Measurements from ENCODE around the gene MACO1.
"Not testable (repeated sequence)": the region's sequence is repeated elsewhere in the genome, so short reads cannot be mapped to it uniquely, and the experiment has no call there.

The MACO1 gene, protein sequence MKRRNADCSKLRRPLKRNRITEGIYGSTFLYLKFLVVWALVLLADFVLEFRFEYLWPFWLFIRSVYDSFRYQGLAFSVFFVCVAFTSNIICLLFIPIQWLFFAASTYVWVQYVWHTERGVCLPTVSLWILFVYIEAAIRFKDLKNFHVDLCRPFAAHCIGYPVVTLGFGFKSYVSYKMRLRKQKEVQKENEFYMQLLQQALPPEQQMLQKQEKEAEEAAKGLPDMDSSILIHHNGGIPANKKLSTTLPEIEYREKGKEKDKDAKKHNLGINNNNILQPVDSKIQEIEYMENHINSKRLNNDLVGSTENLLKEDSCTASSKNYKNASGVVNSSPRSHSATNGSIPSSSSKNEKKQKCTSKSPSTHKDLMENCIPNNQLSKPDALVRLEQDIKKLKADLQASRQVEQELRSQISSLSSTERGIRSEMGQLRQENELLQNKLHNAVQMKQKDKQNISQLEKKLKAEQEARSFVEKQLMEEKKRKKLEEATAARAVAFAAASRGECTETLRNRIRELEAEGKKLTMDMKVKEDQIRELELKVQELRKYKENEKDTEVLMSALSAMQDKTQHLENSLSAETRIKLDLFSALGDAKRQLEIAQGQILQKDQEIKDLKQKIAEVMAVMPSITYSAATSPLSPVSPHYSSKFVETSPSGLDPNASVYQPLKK

DNA sequence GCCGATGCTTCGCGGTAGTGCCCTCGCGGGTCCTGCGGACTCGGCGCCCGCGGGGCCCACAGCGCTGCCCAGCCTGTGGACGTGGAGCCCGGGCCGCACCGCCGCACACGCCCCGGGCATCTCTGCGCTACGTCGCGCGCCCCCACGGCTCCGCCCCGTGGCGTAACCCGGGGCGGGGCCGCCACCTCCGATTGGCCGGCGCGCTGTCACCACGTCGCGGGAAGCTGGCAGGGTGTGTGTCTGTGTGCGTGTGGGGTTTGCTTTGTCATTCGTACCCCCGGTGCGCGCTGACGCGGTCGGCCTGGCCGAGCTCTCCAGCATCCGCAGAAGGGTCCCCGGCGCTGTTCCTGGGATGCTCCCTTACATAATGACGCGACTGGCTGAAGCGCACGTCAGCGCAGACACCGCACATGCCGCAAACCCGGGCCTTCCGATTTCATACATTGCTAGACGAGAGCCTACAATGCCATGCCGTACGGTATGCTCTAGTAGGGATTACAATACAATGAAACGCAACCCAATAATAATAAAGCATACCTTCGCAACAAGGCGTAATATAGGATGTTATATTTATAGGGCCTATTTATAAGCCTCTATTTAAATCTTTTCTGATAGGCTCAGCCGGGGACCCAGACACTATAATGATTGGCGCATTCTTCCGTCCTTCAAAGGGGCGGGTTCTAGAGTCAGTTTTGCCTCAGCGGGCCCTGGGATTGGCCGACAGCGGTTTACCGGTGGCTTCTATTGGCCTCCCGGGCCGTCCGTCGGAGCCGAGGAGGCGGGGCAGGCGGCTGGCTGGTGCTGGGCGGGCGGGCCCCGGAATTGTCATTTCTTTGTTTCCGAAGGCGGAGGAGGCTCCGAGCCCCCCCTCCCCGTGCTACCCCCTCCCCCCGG lies at the start of gene MACO1:
TSS of gene MACO1 (plus strand) at position 825 of the 894 bp plus-strand sequence. CDS start 202 bp downstream, outside the sequence.
- peak; percentile 91 to 96 (median 94) for DNase-seq

DNA sequence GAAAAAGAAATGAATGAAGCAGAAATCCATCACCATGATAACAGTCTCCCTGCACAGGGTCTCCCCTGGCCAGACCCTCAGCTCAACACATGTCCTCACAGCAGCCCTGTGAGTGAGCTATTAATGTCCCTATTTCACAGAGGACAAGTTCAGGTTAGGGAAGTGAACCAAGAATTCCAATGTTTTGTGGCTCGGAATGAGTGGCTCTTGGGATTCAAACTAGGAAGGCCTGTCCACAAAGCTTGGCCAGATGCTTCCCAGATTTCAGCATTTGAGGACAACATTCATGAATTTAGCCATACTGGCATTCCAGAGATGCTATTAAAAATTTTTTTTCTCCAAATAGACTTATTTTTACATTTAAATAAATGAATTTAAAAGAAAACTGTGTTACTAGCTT lies 48.2 kb upstream of the MACO1 start:
- not testable (repeated sequence) for DNase-seq

DNA sequence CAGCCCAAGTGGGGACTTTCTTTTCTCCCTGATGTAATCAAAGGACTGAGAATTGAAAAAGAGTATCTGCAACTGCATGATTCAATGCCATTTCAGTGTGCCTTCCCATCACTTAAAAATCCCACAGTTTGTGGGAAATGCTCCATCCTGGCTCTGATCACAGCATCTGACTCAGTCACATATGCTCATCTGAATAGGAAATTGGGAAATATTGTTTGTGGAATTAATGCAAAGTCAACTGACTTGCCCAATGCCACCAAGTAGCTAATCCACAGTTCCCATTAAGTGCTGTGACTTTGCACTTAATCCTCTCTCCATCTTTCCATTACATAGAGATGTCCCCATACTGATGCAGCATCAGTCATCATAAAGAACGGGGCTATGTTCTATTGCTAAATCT lies 47.6 kb upstream of the MACO1 start:
- not testable (repeated sequence) for DNase-seq

DNA sequence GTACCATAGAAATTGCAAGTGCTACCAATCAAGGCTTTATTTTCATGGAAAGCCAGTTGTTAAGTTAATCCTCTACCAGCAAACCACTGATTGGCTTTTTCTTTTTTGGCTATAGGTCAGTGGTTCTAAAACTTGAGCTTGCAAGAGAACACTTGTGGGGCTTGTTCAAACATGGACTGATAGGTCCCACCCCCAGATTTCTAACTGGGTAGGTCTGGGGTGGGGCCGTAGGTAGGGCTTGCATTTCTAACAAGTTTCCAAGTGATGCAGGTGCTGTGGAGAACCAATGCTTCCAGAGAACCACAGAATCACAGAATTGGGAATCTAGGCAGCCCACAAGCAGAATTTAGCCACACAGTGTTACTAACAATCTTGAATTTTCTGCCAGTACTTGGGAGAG lies 46.8 kb upstream of the MACO1 start:
- not testable (repeated sequence) for DNase-seq

DNA sequence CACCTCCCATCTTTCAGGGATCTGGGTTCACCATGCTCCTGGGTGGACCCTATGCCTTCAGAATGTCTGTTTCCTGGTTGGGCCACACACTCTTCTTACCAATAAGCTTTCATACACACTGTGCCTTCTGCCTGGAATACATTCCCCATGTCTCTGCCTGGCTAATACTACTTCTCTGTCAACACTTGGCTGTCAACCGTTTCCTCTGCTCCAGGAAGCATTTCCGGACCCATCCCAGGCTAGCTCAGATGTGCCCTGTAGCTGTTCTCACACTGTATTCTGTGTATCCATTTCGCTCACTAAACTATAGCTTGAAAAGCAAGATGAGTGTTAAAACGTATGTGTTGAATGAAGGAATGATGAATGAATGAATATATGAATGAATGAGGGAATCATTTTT lies 43.6 kb upstream of the MACO1 start:
- not testable (repeated sequence) for DNase-seq

DNA sequence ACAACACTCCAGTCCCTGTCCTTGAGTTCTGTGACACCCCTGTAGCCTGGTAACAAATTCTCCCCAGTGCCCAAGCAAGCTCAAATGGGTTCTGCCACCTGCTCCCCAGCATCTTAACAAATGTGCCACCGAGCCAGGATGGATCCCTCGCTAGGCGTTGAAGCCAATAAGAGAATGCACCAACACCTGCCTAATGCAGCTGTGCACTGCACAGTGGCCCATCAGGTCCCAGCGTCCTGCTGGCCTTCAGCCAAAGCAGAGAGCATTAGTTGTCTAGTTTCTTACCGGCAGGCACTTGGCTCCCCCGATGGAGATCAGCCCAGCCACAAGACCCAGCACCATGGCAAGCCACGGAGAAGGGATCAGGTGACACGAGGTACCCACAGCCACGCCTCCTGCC lies 42.0 kb upstream of the MACO1 start:
- DNase-seq = not testable (repeated sequence)

DNA sequence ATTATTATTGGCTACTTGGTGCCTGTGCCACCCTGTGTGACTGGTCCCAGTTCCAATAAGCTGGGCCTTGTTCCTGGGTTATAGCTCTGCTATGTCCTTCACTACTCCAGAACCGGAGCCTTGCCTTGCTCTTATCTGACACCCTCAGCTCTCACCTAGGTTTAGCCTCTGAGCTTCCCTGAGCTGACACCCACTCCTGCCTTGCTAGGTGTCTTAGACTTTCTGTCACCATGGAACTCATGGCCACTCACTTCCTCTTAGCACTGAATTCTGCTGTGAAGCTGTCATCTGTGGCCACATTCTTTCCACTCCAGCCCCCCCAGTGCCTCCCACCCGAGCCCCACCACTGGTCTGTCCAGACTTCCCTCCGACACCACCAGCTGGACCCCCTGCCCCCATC lies 41.0 kb upstream of the MACO1 start:
- DNase-seq = not testable (repeated sequence)

DNA sequence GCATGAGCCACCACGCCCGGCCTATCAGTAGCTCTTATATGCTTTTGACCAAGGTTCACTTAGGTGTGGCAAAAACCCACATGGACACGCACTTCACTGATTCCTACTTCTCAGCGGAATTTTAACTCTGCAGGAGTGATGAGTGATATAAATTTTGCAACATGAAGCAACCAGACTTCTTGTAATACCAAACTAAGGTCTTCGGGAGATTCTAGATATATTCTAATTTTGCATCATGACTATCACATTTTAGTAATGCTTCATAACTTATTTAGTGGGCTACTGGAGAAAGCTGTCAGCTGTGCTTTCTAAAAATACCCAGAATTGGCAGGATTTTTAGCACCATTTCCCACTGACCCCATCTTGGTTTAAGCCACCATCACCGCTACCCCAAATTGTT lies 37.9 kb upstream of the MACO1 start:
- DNase-seq = no peak

DNA sequence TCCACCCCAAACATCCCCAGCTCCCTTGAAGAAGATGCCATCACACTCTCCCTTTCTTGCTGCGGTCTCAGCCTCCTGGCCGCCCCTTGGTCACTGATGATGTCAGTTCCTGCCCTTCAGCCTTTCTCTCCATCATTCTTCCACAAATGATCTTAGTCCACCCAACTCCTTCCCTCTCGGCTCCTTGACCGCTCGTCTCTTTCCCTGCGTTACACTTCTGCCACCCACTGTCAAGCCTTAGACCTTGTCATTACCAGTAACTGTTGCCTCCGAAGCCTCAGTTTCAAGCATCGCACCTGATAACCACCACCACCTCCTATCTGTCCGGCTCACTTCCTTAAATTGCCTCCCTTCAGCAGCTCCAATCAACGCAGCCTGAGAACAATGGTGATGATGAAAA lies 33.1 kb upstream of the MACO1 start:
- DNase-seq = not testable (repeated sequence)

DNA sequence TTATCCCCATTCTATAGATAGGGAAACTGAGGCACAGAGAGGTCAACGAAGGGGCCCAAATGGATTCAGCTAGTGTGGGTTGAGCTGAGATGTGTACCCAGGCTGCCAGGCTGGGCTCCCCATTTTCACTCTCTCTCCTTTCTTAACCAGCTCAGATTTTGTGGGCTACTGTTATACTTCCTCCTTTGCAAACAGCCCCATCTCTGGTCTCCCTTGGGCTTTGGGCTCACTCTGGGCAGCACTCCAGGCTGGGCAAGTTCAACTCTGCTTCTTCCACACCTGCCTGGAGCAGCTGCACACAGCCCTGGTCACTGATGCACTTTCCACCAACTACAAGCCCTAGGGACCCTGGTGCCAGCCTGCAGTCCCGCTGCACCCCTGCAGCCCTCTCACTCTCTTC lies 32.6 kb upstream of the MACO1 start:
- DNase-seq = not testable (repeated sequence)

DNA sequence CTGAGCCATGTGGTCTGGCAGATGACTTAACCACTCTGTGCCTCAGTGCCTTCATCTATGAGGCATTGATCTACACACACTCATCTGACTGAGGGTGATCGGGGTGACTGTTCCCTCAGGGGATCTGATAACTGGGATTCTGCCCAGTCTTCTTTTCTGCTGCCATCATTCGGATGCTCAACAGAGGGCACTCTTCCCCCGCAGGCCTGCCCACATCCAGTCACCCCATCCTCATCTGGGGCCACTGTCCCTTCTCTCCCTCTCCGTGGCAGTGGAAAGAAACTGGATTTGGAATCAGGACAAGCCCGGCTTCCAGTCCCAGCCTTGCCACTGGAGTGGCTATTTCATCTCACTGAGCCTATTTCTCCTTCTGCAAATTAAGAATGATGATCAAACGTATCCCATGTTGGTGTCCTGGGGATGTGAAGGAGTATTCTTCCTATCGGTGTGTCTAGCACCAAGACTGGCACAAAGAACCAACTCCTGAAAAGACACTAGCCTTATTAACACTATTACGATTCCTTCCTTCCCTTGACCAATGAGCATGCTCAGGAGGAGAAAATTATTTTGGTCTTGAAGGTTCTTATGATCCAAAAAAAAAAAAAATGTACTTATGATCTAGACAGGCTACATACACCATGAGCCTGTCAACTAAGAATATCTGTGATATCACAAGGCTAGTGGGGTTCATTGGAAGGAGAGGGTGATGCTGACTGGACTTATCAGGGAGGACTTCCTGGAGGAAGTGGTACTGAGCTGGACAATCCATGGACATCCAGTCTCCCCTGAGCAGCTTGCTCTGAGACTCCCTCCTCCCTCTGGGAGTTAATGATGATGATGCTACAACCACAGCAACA lies 27.5 kb upstream of the MACO1 start:
- not testable (repeated sequence) for DNase-seq

DNA sequence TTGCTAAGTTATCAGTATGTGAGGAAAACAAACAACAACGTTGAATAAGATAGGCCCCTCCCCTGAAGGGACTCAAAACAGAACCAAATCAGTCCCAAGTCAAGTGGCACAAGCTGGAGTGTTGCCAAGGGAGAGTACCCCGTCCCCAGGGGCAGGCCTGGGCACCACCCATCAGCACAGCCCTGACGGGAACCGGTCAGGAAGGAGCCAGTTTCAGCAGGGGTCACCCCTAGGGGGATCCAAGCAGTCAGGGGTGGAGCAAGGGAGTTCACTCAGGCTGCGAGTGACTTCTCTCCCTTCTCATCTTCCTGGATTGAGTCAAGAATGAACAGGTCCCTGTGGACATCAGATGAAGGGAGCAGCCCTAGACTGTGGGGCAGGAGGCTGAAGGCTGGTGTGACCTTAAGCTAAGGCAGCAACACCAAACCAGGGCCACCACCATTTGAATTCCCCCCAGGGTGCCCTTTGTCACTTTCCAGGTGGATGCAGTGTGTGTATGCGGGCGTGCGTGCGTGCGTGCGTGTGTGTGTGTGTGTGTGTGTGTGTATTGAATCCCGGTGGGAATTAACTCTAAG lies 24.9 kb upstream of the MACO1 start:
- not testable (repeated sequence) for DNase-seq

DNA sequence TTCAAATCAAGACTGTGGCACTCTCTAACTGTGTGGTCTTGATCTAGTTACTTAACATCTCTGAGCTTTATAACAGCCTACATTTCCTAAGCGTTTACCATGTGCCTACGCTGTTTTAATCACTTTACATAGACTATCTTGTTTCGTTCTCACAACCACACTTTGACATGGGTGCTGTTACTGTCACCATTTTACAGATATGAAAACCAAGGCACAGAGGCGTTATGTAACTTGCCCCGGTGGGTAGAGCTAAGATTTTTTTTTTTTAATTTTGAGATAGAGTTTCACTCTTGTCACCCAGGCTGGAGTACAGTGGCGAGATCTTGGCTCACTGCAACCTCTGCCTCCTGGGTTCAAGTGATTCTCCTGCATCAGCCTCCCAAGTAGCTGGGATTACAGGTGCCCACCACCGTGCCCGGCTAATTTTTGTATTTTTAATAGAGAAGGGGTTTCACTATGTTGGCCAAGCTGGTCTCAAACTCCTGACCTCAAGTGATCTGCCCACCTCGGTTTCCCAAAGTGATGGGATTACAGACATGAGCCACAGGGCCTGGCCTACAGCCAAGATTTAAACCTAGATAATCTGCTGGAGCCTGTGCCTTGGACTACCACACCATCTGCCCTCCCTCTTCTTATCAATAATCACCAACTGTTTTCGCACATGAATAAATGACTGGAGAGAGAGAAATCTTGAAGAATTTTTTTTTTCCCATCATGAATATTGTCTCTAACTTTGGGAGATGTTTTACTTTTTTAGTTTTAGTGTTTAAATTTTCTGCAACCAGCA lies 20.9 kb upstream of the MACO1 start:
- not testable (repeated sequence) for DNase-seq

DNA sequence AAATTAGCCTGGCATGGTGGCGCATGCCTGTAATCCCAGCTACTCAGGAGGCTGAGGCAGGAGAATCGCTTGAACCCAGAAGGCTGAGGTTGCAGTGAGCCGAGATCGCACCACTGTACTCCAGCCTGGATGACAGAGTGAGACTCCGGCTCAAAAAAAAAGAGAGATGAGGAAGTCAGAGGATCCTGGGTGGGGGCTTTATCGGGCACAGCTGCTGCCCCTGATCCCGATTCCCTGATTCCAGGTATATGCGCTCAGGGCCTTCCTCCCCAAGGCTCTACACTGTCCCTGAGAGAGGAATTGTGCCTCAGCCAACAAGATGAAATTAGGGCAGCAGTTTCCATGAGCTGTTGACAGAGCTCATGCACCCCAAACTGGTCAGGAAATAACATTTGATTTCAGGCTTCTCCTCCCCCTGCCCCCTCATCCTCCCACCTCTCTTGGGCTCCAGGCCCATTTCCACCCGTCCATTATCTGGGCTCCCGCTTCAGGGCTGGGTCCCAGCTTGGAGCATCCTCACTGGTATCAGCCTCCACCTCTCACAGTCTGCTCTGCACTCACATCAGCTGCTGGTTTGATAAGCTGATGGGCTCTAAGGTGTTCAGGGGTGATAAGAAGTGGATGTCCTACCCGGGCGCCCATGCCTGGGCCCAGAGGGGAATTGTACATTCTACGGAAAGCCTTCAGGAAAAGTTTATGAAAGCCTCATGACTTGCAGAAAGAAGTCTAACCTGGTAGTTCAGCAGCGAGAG lies 17.6 kb upstream of the MACO1 start:
- DNase-seq = not testable (repeated sequence)

DNA sequence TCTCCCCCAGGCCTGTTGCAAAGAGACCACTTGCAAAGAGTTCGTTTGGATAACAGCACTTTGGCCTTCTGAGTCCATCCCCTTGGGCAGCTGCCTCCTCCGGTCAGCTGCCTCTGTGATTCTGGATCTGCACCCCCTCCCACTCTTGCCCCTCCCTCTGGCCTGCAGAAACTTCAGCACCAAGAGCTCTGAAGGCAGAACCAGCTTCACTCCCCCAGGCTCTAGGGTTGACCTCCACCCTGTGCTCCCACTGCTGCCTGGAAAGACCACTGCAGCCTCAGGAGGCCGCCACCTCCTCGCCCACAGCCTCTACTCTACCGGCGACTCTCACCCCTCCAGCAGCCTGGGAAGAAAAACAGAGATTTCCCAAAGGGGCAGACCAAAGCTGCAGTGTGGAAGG lies 16.5 kb upstream of the MACO1 start:
- DNase-seq = not testable (repeated sequence)

DNA sequence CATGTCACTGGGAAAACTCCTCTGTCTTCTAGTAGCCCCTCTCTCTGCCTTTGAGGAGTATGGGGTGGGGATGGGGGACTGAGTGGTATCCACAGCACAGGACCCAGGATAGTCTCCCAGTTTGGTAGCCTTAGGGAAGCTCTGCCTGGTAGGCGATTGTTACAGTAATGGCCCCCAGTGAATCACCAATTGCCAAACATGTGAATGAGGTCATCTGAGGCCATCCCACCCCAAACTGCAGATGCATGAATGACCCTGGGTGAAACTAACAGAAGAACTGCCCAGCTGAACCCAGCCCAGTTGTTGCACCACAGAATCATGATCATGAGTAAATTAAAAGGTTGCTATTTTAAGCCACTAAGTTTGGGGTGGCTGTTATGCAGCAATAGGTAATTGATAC lies 16.1 kb upstream of the MACO1 start:
- not testable (repeated sequence) for DNase-seq

DNA sequence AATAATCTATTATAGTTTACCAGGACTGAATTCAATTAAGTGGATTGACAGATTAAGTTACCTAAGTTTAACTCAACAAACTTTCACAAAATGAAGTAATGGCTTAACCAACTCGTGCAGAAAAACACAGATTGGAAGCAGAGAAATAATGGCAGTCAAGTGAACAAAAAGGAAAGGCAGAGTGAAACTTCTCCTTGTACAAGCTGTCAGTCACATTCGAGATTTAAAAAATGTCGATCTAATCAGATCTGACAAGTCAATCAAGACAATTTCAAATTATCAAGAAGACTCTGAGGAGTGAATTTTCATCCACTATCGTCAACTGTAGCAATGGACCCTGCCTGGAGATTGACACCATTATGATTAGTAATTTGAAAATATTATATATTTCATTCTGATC lies 13.4 kb upstream of the MACO1 start:
- not testable (repeated sequence) for DNase-seq

DNA sequence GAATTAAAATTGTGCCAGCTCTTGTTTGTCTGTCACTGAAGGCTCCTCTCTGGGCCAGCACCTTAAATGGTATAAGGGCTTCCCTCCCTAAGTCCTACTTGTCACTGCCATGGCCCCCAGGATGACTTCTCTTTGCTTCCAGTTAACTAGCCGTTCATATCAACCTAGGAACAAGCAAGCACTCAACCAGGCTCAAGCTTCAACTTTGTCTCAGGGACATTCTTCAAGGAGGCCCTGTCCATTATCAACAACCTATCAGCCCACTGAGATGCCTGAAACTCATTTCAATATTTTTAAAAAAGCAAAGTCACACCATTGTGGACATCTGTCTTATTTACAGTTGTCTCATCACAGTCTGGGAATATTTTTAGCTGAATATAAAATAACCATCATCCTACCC lies 11.4 kb upstream of the MACO1 start:
- not testable (repeated sequence) for DNase-seq

DNA sequence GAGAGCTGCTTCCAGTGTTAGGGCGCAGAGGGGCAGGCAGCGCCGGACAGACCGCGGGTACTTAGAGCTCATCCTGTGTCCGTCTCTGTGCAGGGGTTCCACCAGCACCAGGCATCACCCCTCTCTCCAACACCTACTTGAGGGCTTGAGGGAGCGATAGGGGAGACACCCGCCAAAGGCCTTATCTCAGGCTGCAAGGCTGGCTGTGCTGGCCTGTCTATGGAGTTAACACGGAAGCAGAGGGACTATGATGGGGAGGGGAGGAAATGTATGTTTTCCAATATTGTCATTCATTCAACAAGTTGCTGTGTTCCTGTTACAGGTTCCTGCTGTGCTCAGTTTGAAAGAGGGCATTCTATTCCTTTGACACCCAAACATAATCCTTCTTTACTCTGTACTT lies 10.0 kb upstream of the MACO1 start, which contains the start of gene RHCE:
TSS of gene RHCE (minus strand) at position 111 of the 400 bp plus-strand sequence. CDS start at position 72, 39 bp downstream.
- not testable (repeated sequence) for DNase-seq

DNA sequence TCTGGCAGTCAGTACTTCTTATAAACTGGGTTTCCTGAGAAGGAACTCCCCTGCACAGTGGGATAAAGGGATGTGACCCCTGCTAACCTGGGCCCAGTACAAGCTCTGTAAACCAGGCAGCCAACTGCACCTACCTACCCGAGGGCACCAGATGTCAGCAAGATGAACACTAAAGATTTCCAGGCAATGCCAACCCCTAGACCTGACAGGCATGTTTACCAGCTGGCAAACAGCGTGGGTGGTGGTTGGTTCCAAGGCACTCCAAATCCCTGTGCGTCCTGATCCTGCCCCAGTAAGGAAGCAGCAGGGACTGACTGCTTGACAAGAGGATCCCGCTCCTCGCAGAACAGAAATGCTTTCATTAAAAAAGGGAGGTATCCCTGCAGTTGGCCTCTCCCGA lies 7.5 kb upstream of the MACO1 start:
- not testable (repeated sequence) for DNase-seq

Data from activated naive CD4-positive, alpha-beta T cell (primary cell).